HepG2 (cell line): ENCODE results near the gene WNT3. TPM values are rescaled to one million over a fixed set of nuclear protein-coding genes. Genes with fewer than 3 reads are reported as not detected.
A peak's percentile ranks its signal among the peaks of the same experiment; 100 is the strongest.

Experiments
- ATAC-seq: fragments of 200-7000 bp; cut with Tn5 transposase; 3 replicates; pipeline ENCODE4 v1.9.1; 2020; ENCODE audit warnings: mild to moderate bottlenecking, moderate library complexity
- BruUV-seq: library from RNA; stranded (reverse); fragments of 400-500 nt; replicated peaks from 2 replicates; lab custom pipeline; 2021; lab: Mats Ljungman, UMichigan
- CTCF ChIA-PET: fragments of 300-600 bp; formaldehyde crosslinking; extraction: SDS; loops from one replicate; lab custom pipeline; 2021; ENCODE audit warnings: low total read pairs, inconsistent platforms, low intra/inter-chr PET ratio; lab: Yijun Ruan, JAX
- POLR2A ChIA-PET: fragments of 350-600 bp; sonication (Branson Sonifier 250); formaldehyde crosslinking; loops from one replicate; lab custom pipeline; 2020; ENCODE audit warnings: antibody characterized with exemption, inconsistent platforms; lab: Yijun Ruan, JAX
- DNase-seq: peaks from one replicate; pipeline ENCODE4 v3.0.0-alpha.2; 2015; ENCODE audit warnings: low spot score
- FAIRE-seq: peaks from 3 replicates; lab custom pipeline; 2011; peaks lifted over from hg19 to GRCh38; lab: Jason Lieb, UNC
- H2AFZ ChIP-seq: one replicate; pipeline ENCODE4 v1.6.1; 2011; ENCODE audit warnings: low read length, inconsistent platforms
- H3K27ac ChIP-seq: fragments of 300-600 bp; 3 replicates; pipeline ENCODE4 v1.8.0; 2011; ENCODE audit warnings: mixed run types, mild to moderate bottlenecking, mixed read lengths, low read length, inconsistent platforms; ENCODE audit not compliant: insufficient read depth; ENCODE audit errors: extremely low read length
- H3K27me3 ChIP-seq, 2 experiments: fragments of 200-600 bp in 1 of 2; 2 replicates in 1 of 2; 3 replicates in 1 of 2; pipeline versions ENCODE4 v1.6.0 to v1.8.0; 2011; ENCODE audit warnings: low read length in 2 of 2, mild to moderate bottlenecking in 2 of 2, moderate library complexity in 2 of 2, inconsistent platforms in 1 of 2; ENCODE audit not compliant: insufficient read depth in 2 of 2, control insufficient read depth in 1 of 2
- H3K36me3 ChIP-seq, 2 experiments: fragments of 200-600 bp in 1 of 2; replicated peaks in 1 of 2; 2 replicates in 1 of 2; 3 replicates in 1 of 2; pipeline versions ENCODE4 v1.5.1 to v1.8.0; 2011; ENCODE audit warnings: low read length in 2 of 2, inconsistent platforms in 1 of 2; ENCODE audit not compliant: insufficient read depth in 2 of 2, control insufficient read depth in 1 of 2
- H3K4me1 ChIP-seq: 2 replicates; pipeline ENCODE4 v1.5.1; 2012; ENCODE audit warnings: low read length, inconsistent platforms; ENCODE audit not compliant: insufficient read depth
- H3K4me2 ChIP-seq: 2 replicates; pipeline ENCODE4 v1.6.0; 2011; ENCODE audit warnings: low read depth, low read length, inconsistent platforms
- H3K4me3 ChIP-seq, 3 experiments: fragments of 200-600 bp in 1 of 3; sonication (generic), shearing (Covaris generic) in 1 of 3; replicated peaks in 1 of 3; 2 replicates each; pipeline ENCODE4 v1.5.1; 2011 to 2016; ENCODE audit warnings: low read length in 3 of 3, inconsistent platforms in 2 of 3, low read depth in 2 of 3, mild to moderate bottlenecking in 2 of 3, control low read depth in 1 of 3, mixed read lengths in 1 of 3; ENCODE audit not compliant: insufficient read depth in 1 of 3
- H3K79me2 ChIP-seq: one replicate; pipeline ENCODE4 v1.6.1; 2011; ENCODE audit warnings: low read length, inconsistent platforms; ENCODE audit not compliant: insufficient read depth
- H3K9ac ChIP-seq: 2 replicates; pipeline ENCODE4 v1.6.0; 2011; ENCODE audit warnings: mild to moderate bottlenecking, low read depth, low read length, inconsistent platforms; ENCODE audit not compliant: insufficient read depth
- H3K9me3 ChIP-seq: 2 replicates; pipeline ENCODE4 v1.5.1; 2012; ENCODE audit warnings: mild to moderate bottlenecking, low read length
- H4K20me1 ChIP-seq: 2 replicates; pipeline ENCODE4 v1.6.0; 2011; ENCODE audit warnings: inconsistent platforms, mild to moderate bottlenecking, low read length, moderate library complexity; ENCODE audit not compliant: insufficient read depth
- CCAR2 ChIP-seq: fragments of 200-400 bp; formaldehyde crosslinking; optimal IDR thresholded peaks from 2 replicates; pipeline ENCODE3; 2018; ENCODE audit warnings: low read depth, mild to moderate bottlenecking, low read length, moderate library complexity
- CHD4 ChIP-seq: fragments of 200-600 bp; sonication (generic); IDR thresholded peaks from 2 replicates; pipeline ENCODE4 v1.7.0; 2017; ENCODE audit warnings: mild to moderate bottlenecking, low read length, borderline replicate concordance
- ETV5 ChIP-seq: IDR thresholded peaks from 2 replicates; pipeline ENCODE4 v1.6.1; 2018; ENCODE audit warnings: missing biosample characterization, missing genetic modification reagents, inconsistent platforms, borderline replicate concordance
- GATAD2A ChIP-seq: IDR thresholded peaks from 2 replicates; pipeline ENCODE4 v1.6.1; 2016
- HNF4A ChIP-seq: sonication (generic); formaldehyde crosslinking; IDR thresholded peaks from 2 replicates; pipeline ENCODE4 v1.4.0; 2020; ENCODE audit warnings: missing genetic modification reagents
- KDM1A ChIP-seq: IDR thresholded peaks from 2 replicates; pipeline ENCODE4 v1.6.1; 2016; ENCODE audit warnings: missing compliant biosample characterization
- NFIB ChIP-seq: sonication (generic); formaldehyde crosslinking; IDR thresholded peaks from 2 replicates; pipeline ENCODE4 v1.9.0; 2021; ENCODE audit warnings: missing genetic modification reagents, mild to moderate bottlenecking, borderline replicate concordance
- SALL1 ChIP-seq: sonication (generic); formaldehyde crosslinking; IDR thresholded peaks from 2 replicates; pipeline ENCODE4 v1.8.0; 2022; ENCODE audit warnings: mild to moderate bottlenecking, missing genetic modification reagents
- SAP130 ChIP-seq: IDR thresholded peaks from 2 replicates; pipeline ENCODE4 v1.6.1; 2016; ENCODE audit warnings: low read depth
- TGIF2 ChIP-seq: IDR thresholded peaks from 2 replicates; pipeline ENCODE4 v1.6.1; 2016; ENCODE audit warnings: control low read depth, missing compliant biosample characterization
- XRCC5 ChIP-seq: fragments of 200-400 bp; formaldehyde crosslinking; optimal IDR thresholded peaks from 2 replicates; pipeline ENCODE3; 2017; ENCODE audit warnings: mild to moderate bottlenecking, low read length
- ZNF12 ChIP-seq: sonication (generic); formaldehyde crosslinking; IDR thresholded peaks from 2 replicates; pipeline ENCODE4 v1.5.0; 2020; ENCODE audit warnings: missing genetic modification reagents
- WGBS: methylation state at CpG from one replicate; pipeline ENCODE4 v1.1.6; 2017; ENCODE audit warnings: low lambda C conversion rate; 5-methylcytosine and 5-hydroxymethylcytosine counted together
- in situ Hi-C: cut with HindIII; loops from 2 replicates; pipeline ENCODE4 v1.10.0; 2017; ENCODE audit warnings: low pct_unique_long_range_greater_than_20kb; ENCODE audit not compliant: extremely low pct_ligation_motif_present
- intact Hi-C: fragments of 100-400 bp; cut with micrococcal nuclease; formaldehyde crosslinking; loops from one replicate; pipeline ENCODE4 v1.10.0; 2022; ENCODE audit not compliant: unreplicated experiment
- polyA plus RNA-seq, 8 experiments: library from polyadenylated mRNA; depleted of rRNA in 3 of 8; stranded (reverse) in 7 of 8; unstranded in 1 of 8; fragments of >200 nt; fragmentation: Illumina TruSeq in 4 of 8; extraction: Trizol in 4 of 8; gene quantifications; 2 replicates each; pipeline versions ENCODE4 v1.2.1 to v1.2.3, GENCODE V29; 2011 to 2016; ENCODE audit warnings: low read depth in 4 of 8, missing spikeins in 1 of 8, mixed read lengths in 1 of 8; ENCODE audit not compliant: insufficient read depth in 1 of 8
- total RNA-seq, 5 experiments: library from RNA; depleted of rRNA; stranded (reverse); fragments of >200 nt; fragmentation: Illumina TruSeq; extraction: Trizol; gene quantifications; 2 replicates each; pipeline ENCODE4 v1.2.3, GENCODE V29; 2016; ENCODE audit warnings: low read depth in 1 of 5
- TF ChIP-seq, protein P1 (sequence below): sonication (generic); formaldehyde crosslinking; IDR thresholded peaks from 2 replicates; pipeline ENCODE4 v1.8.0; 2022; ENCODE audit warnings: missing genetic modification reagents, low read depth, mild to moderate bottlenecking, borderline replicate concordance
- TF ChIP-seq, protein P2 (sequence below): sonication (generic); formaldehyde crosslinking; IDR thresholded peaks from 2 replicates; pipeline ENCODE4 v1.8.0; 2022; ENCODE audit warnings: missing genetic modification reagents, mild to moderate bottlenecking, inconsistent platforms, borderline replicate concordance
- TF ChIP-seq, protein P3 (sequence below): sonication (generic); formaldehyde crosslinking; IDR thresholded peaks from 2 replicates; pipeline ENCODE4 v1.9.0; 2021; ENCODE audit warnings: mild to moderate bottlenecking, missing genetic modification reagents

Gene WNT3
- total and polyA plus RNA-seq, 2 of the 13 experiments (the other 11 are each of a cell fraction or from before 2014, with no cell fraction given): 8.5 to 10.3 TPM

- Histone ChIP-seq H3K4me2 (peak overlapping the region; percentile 26), H3K79me2 (no peaks in the 10 kb centered on the region), H3K27ac (no peak overlapping the region), H3K4me1 (peaks cover 44% of the 10 kb centered on the region), H4K20me1 (no peaks in the 10 kb centered on the region), H2AFZ (no peak overlapping the region), H3K36me3 (no peaks in the 10 kb centered on the region), H3K27me3 (peaks cover 2 to 23% of the 10 kb centered on the region in 2 experiments; a peak in 4 of 5 replicates), H3K9me3 (peaks cover 10% of the 10 kb centered on the region), H3K9ac (no peak overlapping the region), H3K4me3 (no peak overlapping the region)
- peak; percentile 35 for DNase-seq
- FAIRE-seq: no peak
- ATAC-seq: peak; percentile 17
- no TSS peak for BruUV-seq
- in situ Hi-C loops: loop anchor here (25.0 kb wide), 1 partner anchor 835 kb away; no protein-coding TSS in a partner anchor
- intact Hi-C loops: no loop called here
- POLR2A ChIA-PET: no interaction called here
- CTCF ChIA-PET: no interaction called here
- 25% methylated on average over 7 of the region's 8 CpGs for WGBS
- TF ChIP-seq ETV5 (CRISPR knock-in tag) (peak; percentile 83; the same call in 1 of the 2 replicates), NFIB (CRISPR knock-in tag) (no peak), HNF4A (peak; percentile 89), ZNF12 (0 out of 2 replicates have a peak, but pooled peaks have one; percentile 11), XRCC5 (peak; percentile 54), SALL1 (CRISPR knock-in tag) (peak; percentile 44; the same call in 1 of the 2 replicates), GATAD2A (CRISPR knock-in tag) (peak; percentile 60), KDM1A (CRISPR knock-in tag) (0 out of 2 replicates have a peak, but pooled peaks have one; percentile 54), CHD4 (0 out of 2 replicates have a peak, but pooled peaks have one; percentile 46), CCAR2 (peak; percentile 24), SAP130 (CRISPR knock-in tag) (peak; percentile 54; the same call in 1 of the 2 replicates), TGIF2 (CRISPR knock-in tag) (peak; percentile 42; the same call in 1 of the 2 replicates)
- TF ChIP-seq, protein P1, sequence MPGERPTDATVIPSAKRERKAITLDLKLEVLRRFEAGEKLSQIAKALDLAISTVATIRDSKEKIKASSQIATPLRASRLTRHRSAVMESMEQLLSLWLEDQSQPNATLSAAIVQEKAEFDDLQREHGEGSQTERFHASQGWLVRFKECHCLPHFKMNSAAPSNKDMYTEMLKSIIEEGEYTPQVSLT: no peak
- TF ChIP-seq, protein P2, sequence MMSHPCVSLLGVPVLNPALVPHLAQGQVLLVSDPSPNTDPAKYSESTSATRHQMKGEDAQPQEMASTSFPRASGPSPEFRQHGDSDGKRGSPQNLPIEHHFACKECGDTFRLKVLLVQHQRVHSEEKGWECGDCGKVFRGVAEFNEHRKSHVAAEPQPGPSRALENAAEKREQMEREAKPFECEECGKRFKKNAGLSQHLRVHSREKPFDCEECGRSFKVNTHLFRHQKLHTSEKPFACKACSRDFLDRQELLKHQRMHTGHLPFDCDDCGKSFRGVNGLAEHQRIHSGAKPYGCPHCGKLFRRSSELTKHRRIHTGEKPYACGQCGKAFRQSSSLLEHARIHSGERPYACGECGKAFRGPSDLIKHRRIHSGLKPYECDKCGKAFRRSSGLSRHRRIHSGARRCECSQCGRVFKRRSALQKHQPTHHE (CRISPR knock-in tag): no peak
- TF ChIP-seq, protein P3, sequence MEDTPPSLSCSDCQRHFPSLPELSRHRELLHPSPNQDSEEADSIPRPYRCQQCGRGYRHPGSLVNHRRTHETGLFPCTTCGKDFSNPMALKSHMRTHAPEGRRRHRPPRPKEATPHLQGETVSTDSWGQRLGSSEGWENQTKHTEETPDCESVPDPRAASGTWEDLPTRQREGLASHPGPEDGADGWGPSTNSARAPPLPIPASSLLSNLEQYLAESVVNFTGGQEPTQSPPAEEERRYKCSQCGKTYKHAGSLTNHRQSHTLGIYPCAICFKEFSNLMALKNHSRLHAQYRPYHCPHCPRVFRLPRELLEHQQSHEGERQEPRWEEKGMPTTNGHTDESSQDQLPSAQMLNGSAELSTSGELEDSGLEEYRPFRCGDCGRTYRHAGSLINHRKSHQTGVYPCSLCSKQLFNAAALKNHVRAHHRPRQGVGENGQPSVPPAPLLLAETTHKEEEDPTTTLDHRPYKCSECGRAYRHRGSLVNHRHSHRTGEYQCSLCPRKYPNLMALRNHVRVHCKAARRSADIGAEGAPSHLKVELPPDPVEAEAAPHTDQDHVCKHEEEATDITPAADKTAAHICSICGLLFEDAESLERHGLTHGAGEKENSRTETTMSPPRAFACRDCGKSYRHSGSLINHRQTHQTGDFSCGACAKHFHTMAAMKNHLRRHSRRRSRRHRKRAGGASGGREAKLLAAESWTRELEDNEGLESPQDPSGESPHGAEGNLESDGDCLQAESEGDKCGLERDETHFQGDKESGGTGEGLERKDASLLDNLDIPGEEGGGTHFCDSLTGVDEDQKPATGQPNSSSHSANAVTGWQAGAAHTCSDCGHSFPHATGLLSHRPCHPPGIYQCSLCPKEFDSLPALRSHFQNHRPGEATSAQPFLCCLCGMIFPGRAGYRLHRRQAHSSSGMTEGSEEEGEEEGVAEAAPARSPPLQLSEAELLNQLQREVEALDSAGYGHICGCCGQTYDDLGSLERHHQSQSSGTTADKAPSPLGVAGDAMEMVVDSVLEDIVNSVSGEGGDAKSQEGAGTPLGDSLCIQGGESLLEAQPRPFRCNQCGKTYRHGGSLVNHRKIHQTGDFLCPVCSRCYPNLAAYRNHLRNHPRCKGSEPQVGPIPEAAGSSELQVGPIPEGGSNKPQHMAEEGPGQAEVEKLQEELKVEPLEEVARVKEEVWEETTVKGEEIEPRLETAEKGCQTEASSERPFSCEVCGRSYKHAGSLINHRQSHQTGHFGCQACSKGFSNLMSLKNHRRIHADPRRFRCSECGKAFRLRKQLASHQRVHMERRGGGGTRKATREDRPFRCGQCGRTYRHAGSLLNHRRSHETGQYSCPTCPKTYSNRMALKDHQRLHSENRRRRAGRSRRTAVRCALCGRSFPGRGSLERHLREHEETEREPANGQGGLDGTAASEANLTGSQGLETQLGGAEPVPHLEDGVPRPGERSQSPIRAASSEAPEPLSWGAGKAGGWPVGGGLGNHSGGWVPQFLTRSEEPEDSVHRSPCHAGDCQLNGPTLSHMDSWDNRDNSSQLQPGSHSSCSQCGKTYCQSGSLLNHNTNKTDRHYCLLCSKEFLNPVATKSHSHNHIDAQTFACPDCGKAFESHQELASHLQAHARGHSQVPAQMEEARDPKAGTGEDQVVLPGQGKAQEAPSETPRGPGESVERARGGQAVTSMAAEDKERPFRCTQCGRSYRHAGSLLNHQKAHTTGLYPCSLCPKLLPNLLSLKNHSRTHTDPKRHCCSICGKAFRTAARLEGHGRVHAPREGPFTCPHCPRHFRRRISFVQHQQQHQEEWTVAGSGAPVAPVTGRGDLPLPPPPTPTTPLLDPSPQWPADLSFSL (CRISPR knock-in tag): peak; percentile 24; the same call in 1 of the 2 replicates
Observed at GRCh38 chr17:46847204-46848191, 29.0 kb upstream of the WNT3 start.
